UCSD-AML1 (cell line): ENCODE measurements around the gene DNASE1L2.
"Not testable (repeated sequence)": the region's sequence is repeated elsewhere in the genome, so short reads cannot be mapped to it uniquely, and the experiment has no call there.

Source experiments
- DNase-seq: peaks from one replicate; lab custom pipeline; 2025; ENCODE audit not compliant: unreplicated experiment; lab: John Stamatoyannopoulos, UW

DNASE1L2 gene

GRCh38 chr16:2238150-2238837, 2.0 kb downstream of the DNASE1L2 start:
- DNase-seq: no peak

GRCh38 chr16:2238838-2239675, 2.8 kb downstream of the DNASE1L2 start:
- DNase-seq: no peak

- DNase-seq: not testable (repeated sequence)
Observed at GRCh38 chr16:2240331-2240730, 4.1 kb downstream of the DNASE1L2 start.

- DNase-seq: no peak
Observed at GRCh38 chr16:2242598-2242997, 6.4 kb downstream of the DNASE1L2 start.

GRCh38 chr16:2243031-2243528, 6.8 kb downstream of the DNASE1L2 start:
- peak; percentile 16 for DNase-seq

- DNase-seq: no peak
Observed at GRCh38 chr16:2243781-2244180, 7.5 kb downstream of the DNASE1L2 start.

GRCh38 chr16:2244301-2244700, 8.1 kb downstream of the DNASE1L2 start:
- no peak for DNase-seq

- DNase-seq: no peak
Observed at GRCh38 chr16:2244926-2245795, 8.9 kb downstream of the DNASE1L2 start.

GRCh38 chr16:2246301-2246885, 10.1 kb downstream of the DNASE1L2 start:
- no peak for DNase-seq

GRCh38 chr16:2250652-2251295, 14.5 kb downstream of the DNASE1L2 start:
- DNase-seq: peak; percentile 44

- peak; percentile 95 for DNase-seq
Observed at GRCh38 chr16:2251296-2252111, 15.3 kb downstream of the DNASE1L2 start, which contains the start of gene ECI1. TSS of gene ECI1 (minus strand) at chr16:2251587. CDS start at chr16:2251566, 21 bp downstream.

- DNase-seq: no peak
Observed at GRCh38 chr16:2252806-2253148, 16.5 kb downstream of the DNASE1L2 start.

GRCh38 chr16:2253293-2253692, 17.0 kb downstream of the DNASE1L2 start:
- DNase-seq: no peak

- DNase-seq: no peak
Observed at GRCh38 chr16:2256531-2257140, 20.4 kb downstream of the DNASE1L2 start.

- DNase-seq: no peak
Observed at GRCh38 chr16:2257726-2258125, 21.5 kb downstream of the DNASE1L2 start.

GRCh38 chr16:2258530-2258929, 22.3 kb downstream of the DNASE1L2 start:
- DNase-seq: not testable (repeated sequence)

GRCh38 chr16:2260250-2260649, 24.0 kb downstream of the DNASE1L2 start:
- no peak for DNase-seq

- DNase-seq: not testable (repeated sequence)
Observed at GRCh38 chr16:2263026-2263425, 26.8 kb downstream of the DNASE1L2 start.

- DNase-seq: not testable (repeated sequence)
Observed at GRCh38 chr16:2266887-2267286, 30.6 kb downstream of the DNASE1L2 start.
